Measurements from ENCODE around the gene NUDCD3.

Gene NUDCD3

DNA sequence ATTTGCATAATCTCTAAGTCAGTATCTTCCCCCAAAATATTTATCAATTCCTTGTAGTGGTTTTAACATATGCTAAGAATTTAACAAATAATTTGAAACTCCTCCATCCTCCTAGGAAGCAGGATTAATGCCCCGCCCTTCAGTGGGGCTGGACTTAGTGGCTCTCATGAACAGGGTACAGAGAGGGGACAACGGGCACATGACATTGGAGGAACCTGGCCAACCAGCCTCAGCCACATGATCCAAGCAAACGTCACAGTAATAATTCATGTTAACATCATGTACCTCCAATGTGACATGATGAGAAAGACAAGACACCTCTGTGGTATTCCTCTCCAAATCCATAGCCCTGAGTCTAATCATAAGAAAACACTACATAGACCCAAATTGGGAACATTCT is 50.5 kb downstream of the NUDCD3 start:
- no peak for TF ChIP-seq TOX (CRISPR knock-in tag; IDR thresholded peaks at IDR 0.05; ENCODE audit: borderline replicate concordance)
- TF ChIP-seq ZNF70 (CRISPR knock-in tag; IDR thresholded peaks at IDR 0.05) = no peak
- TF ChIP-seq ISL1 (CRISPR knock-in tag; IDR thresholded peaks at IDR 0.05) = no peak
- TF ChIP-seq ZNF8 (CRISPR knock-in tag; IDR thresholded peaks at IDR 0.05) = no peak
- TF ChIP-seq BACH2 (CRISPR knock-in tag; IDR thresholded peaks at IDR 0.05; ENCODE audit: borderline replicate concordance) = no peak
- TF ChIP-seq, protein P1, sequence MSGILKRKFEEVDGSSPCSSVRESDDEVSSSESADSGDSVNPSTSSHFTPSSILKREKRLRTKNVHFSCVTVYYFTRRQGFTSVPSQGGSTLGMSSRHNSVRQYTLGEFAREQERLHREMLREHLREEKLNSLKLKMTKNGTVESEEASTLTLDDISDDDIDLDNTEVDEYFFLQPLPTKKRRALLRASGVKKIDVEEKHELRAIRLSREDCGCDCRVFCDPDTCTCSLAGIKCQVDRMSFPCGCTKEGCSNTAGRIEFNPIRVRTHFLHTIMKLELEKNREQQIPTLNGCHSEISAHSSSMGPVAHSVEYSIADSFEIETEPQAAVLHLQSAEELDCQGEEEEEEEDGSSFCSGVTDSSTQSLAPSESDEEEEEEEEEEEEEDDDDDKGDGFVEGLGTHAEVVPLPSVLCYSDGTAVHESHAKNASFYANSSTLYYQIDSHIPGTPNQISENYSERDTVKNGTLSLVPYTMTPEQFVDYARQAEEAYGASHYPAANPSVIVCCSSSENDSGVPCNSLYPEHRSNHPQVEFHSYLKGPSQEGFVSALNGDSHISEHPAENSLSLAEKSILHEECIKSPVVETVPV (CRISPR knock-in tag; IDR thresholded peaks at IDR 0.05) = no peak
- no peak for TF ChIP-seq ESRRG (CRISPR knock-in tag; IDR thresholded peaks at IDR 0.05)
- TF ChIP-seq, protein P2, sequence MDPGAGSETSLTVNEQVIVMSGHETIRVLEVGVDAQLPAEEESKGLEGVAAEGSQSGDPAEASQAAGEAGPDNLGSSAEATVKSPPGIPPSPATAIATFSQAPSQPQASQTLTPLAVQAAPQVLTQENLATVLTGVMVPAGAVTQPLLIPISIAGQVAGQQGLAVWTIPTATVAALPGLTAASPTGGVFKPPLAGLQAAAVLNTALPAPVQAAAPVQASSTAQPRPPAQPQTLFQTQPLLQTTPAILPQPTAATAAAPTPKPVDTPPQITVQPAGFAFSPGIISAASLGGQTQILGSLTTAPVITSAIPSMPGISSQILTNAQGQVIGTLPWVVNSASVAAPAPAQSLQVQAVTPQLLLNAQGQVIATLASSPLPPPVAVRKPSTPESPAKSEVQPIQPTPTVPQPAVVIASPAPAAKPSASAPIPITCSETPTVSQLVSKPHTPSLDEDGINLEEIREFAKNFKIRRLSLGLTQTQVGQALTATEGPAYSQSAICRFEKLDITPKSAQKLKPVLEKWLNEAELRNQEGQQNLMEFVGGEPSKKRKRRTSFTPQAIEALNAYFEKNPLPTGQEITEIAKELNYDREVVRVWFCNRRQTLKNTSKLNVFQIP (CRISPR knock-in tag; IDR thresholded peaks at IDR 0.05; ENCODE audit: borderline replicate concordance, low read depth) = no peak
- TF ChIP-seq RARB (CRISPR knock-in tag; IDR thresholded peaks at IDR 0.05) = no peak
- no peak for TF ChIP-seq ARNTL (CRISPR knock-in tag; IDR thresholded peaks at IDR 0.05; ENCODE audit: borderline replicate concordance, low read depth)
- no peak for TF ChIP-seq ZNF565 (CRISPR knock-in tag; conservative IDR thresholded peaks at IDR 0.05; ENCODE audit: low read depth)
- no peak for TF ChIP-seq ZC3H10 (CRISPR knock-in tag; IDR thresholded peaks at IDR 0.05)
- no peak for TF ChIP-seq GLIS3 (CRISPR knock-in tag; IDR thresholded peaks at IDR 0.05)
- TF ChIP-seq, protein P3, sequence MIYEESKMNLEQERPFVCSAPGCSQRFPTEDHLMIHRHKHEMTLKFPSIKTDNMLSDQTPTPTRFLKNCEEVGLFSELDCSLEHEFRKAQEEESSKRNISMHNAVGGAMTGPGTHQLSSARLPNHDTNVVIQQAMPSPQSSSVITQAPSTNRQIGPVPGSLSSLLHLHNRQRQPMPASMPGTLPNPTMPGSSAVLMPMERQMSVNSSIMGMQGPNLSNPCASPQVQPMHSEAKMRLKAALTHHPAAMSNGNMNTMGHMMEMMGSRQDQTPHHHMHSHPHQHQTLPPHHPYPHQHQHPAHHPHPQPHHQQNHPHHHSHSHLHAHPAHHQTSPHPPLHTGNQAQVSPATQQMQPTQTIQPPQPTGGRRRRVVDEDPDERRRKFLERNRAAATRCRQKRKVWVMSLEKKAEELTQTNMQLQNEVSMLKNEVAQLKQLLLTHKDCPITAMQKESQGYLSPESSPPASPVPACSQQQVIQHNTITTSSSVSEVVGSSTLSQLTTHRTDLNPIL (CRISPR knock-in tag; IDR thresholded peaks at IDR 0.05; ENCODE audit: low read depth) = no peak
- no peak for TF ChIP-seq TCF4 (CRISPR knock-in tag; IDR thresholded peaks at IDR 0.05; ENCODE audit: borderline replicate concordance)
- TF ChIP-seq OSR1 (CRISPR knock-in tag; IDR thresholded peaks at IDR 0.05) = no peak
- TF ChIP-seq SNAI2 (CRISPR knock-in tag; IDR thresholded peaks at IDR 0.05) = no peak
- no peak for TF ChIP-seq PPARA (CRISPR knock-in tag; IDR thresholded peaks at IDR 0.05; ENCODE audit: borderline replicate concordance)
- ATAC-seq = no peak

- ATAC-seq = no peak
- TF ChIP-seq PPARA (CRISPR knock-in tag; IDR thresholded peaks at IDR 0.05; ENCODE audit: borderline replicate concordance) = no peak
Measured at GRCh38 chr7:44438816-44439215, 51.6 kb downstream of the NUDCD3 start.

GRCh38 chr7:44434201-44434600 is 56.3 kb downstream of the NUDCD3 start:
- TF ChIP-seq, protein P2 (CRISPR knock-in tag; IDR thresholded peaks at IDR 0.05; ENCODE audit: borderline replicate concordance, low read depth) = no peak
- TF ChIP-seq TSHZ2 (CRISPR knock-in tag; IDR thresholded peaks at IDR 0.05) (no peak), ZNF8 (CRISPR knock-in tag; IDR thresholded peaks at IDR 0.05) (no peak), PPARA (CRISPR knock-in tag; IDR thresholded peaks at IDR 0.05; ENCODE audit: borderline replicate concordance) (no peak), ZNF70 (CRISPR knock-in tag; IDR thresholded peaks at IDR 0.05) (no peak), TOX (CRISPR knock-in tag; IDR thresholded peaks at IDR 0.05; ENCODE audit: borderline replicate concordance) (no peak)
- ATAC-seq = no peak

Data from SK-N-SH treated with all-trans-retinoic acid at 6 μM for 48 hours (cell line).